Left lung (tissue), 10 donors: Measurements from ENCODE around the gene PTPRT. TPM values are rescaled to one million over a fixed set of nuclear protein-coding genes. Genes with fewer than 3 reads are reported as not detected.

Experiments
- ATAC-seq: fragments of 200-7000 bp; cut with Tn5 transposase; one replicate; pipeline ENCODE4 v1.9.1; 2020; ENCODE audit warnings: moderate library complexity
- DNase-seq, 4 donors: peaks; one replicate each; pipeline ENCODE4 v3.0.0-alpha.2; 2013 to 2020
- H3K27ac ChIP-seq, 2 donors: fragments of 200-600 bp; sonication (generic) in 1 of 2; one replicate each; pipeline versions ENCODE4 v1.5.0 to v1.8.0; 2020 to 2021
- H3K27me3 ChIP-seq, 2 donors: fragments of 200-600 bp; sonication (generic) in 1 of 2; one replicate each; pipeline versions ENCODE4 v1.5.0 to v1.8.0; 2020 to 2021
- H3K36me3 ChIP-seq, 2 donors: fragments of 200-600 bp; sonication (generic) in 1 of 2; one replicate each; pipeline versions ENCODE4 v1.5.0 to v1.8.0; 2020 to 2021
- H3K4me1 ChIP-seq, 2 donors: fragments of 200-600 bp; one replicate each; pipeline ENCODE4 v1.8.0; 2021
- H3K4me3 ChIP-seq, 2 donors: fragments of 200-600 bp; sonication (generic) in 1 of 2; one replicate each; pipeline versions ENCODE4 v1.5.0 to v1.8.0; 2020 to 2021; ENCODE audit warnings: mild to moderate bottlenecking in 1 of 2
- H3K9me3 ChIP-seq, 2 donors: fragments of 200-600 bp; sonication (generic) in 1 of 2; one replicate each; pipeline versions ENCODE4 v1.5.0 to v1.8.0; 2020 to 2021
- CTCF ChIP-seq, 2 donors: fragments of 200-600 bp; sonication (generic) in 1 of 2; IDR thresholded peaks; one replicate each; pipeline versions ENCODE4 v1.5.0 to v1.8.0; 2021; ENCODE audit warnings: antibody characterized with exemption in 2 of 2
- intact Hi-C, 2 donors: fragments of 100-400 bp; cut with DNase I; formaldehyde crosslinking; loops; one replicate each; pipeline versions ENCODE4 v1.11.2 to v1.14.2; 2022
- polyA plus RNA-seq, 6 donors: library from polyadenylated mRNA; unstranded; fragments of 120-200 nt; gene quantifications; one replicate each; pipeline ENCODE4 v1.2.1, GENCODE V29; 2013; ENCODE audit not compliant: insufficient read length in 6 of 6
- total RNA-seq, 2 donors: library from RNA; stranded (reverse); fragmentation: NEBNext Ultra II Directional; extraction: Animal tissue kit (Norgen Biotek cat#: 25700); gene quantifications; one replicate each; pipeline ENCODE4 v1.2.1, GENCODE V29; 2021
- donor health status: DM: no; HTN: yes; CAD: no.
- donor health status: DM: no; HTN: no; CAD: no.

PTPRT gene
- total and polyA plus RNA-seq, 8 donors = 0.15 to 2.9 (median 1.4) TPM

GRCh38 chr20:43140726-43141125, 49.0 kb downstream of the PTPRT start:
- DNase-seq (no peak), ATAC-seq (peak; percentile 24)
- no peak overlapping the region for H3K27ac ChIP-seq
- intact Hi-C loops = no loop called here
- H3K9me3 ChIP-seq = no peaks in the 10 kb centered on the region
- no peaks in the 10 kb centered on the region for H3K4me1 ChIP-seq
- no peak for TF ChIP-seq CTCF (IDR thresholded peaks at IDR 0.05)
- no peak overlapping the region for H3K4me3 ChIP-seq
- H3K27me3 ChIP-seq = no peaks in the 10 kb centered on the region
- no peaks in the 10 kb centered on the region for H3K36me3 ChIP-seq

- Histone ChIP-seq H3K27ac (no peak overlapping the region), H3K27me3 (no peaks in the 10 kb centered on the region), H3K4me1 (no peaks in the 10 kb centered on the region), H3K36me3 (no peaks in the 10 kb centered on the region), H3K4me3 (no peak overlapping the region), H3K9me3 (no peaks in the 10 kb centered on the region)
- ATAC-seq (no peak), DNase-seq (peak in 1 of 4 donors; percentile 69)
- no peak for TF ChIP-seq CTCF (IDR thresholded peaks at IDR 0.05)
- intact Hi-C loops = no loop called here
Observed at GRCh38 chr20:43138061-43138770, 51.5 kb downstream of the PTPRT start.

- DNase-seq (no peak), ATAC-seq (no peak)
- H3K4me1 ChIP-seq = no peaks in the 10 kb centered on the region
- intact Hi-C loops = no loop called here
- H3K27me3 ChIP-seq = no peaks in the 10 kb centered on the region
- no peaks in the 10 kb centered on the region for H3K36me3 ChIP-seq
- H3K27ac ChIP-seq = no peak overlapping the region
- no peak overlapping the region for H3K4me3 ChIP-seq
- TF ChIP-seq CTCF (IDR thresholded peaks at IDR 0.05) = no peak
- H3K9me3 ChIP-seq = no peaks in the 10 kb centered on the region
Observed at GRCh38 chr20:43137160-43137559, 52.5 kb downstream of the PTPRT start.

GRCh38 chr20:43124241-43124640, 65.5 kb downstream of the PTPRT start:
- no peak for DNase-seq
- no peaks in the 10 kb centered on the region for H3K36me3 ChIP-seq
- no peaks in the 10 kb centered on the region for H3K9me3 ChIP-seq
- no peak for TF ChIP-seq CTCF (IDR thresholded peaks at IDR 0.05)
- intact Hi-C loops = no loop called here
- no peak overlapping the region for H3K4me3 ChIP-seq
- H3K27ac ChIP-seq = no peak overlapping the region
- ATAC-seq = no peak
- H3K4me1 ChIP-seq = no peaks in the 10 kb centered on the region
- H3K27me3 ChIP-seq = no peaks in the 10 kb centered on the region

GRCh38 chr20:43123180-43123579, 66.5 kb downstream of the PTPRT start:
- TF ChIP-seq CTCF (IDR thresholded peaks at IDR 0.05) = no peak
- Histone ChIP-seq H3K27me3 (no peaks in the 10 kb centered on the region), H3K4me1 (no peaks in the 10 kb centered on the region), H3K9me3 (no peaks in the 10 kb centered on the region), H3K4me3 (no peak overlapping the region), H3K36me3 (no peaks in the 10 kb centered on the region), H3K27ac (no peak overlapping the region)
- intact Hi-C loops = no loop called here
- ATAC-seq = no peak
- DNase-seq = no peak
